ENCODE measurements around the gene INPPL1.

The INPPL1 gene

GRCh38 chr11:72254299-72254993, 29.9 kb downstream of the INPPL1 start:
- no peak overlapping the region for H3K9ac ChIP-seq (ENCODE audit: low read depth, low read length)

GRCh38 chr11:72257570-72257969, 33.0 kb downstream of the INPPL1 start:
- no peaks in the 10 kb centered on the region for H3K27me3 ChIP-seq (ENCODE audit: insufficient read depth, low read length, poor library complexity)
- H3K79me2 ChIP-seq (ENCODE audit: insufficient read depth, low read length): no peaks in the 10 kb centered on the region
- no peak overlapping the region for H3K4me2 ChIP-seq (ENCODE audit: insufficient read depth, low read length)
- no peak for TF ChIP-seq EZH2 (IDR thresholded peaks at IDR 0.05; ENCODE audit: borderline replicate concordance, low read depth, low read length, severe bottlenecking)
- no peak for TF ChIP-seq CTCF (IDR thresholded peaks at IDR 0.05; ENCODE audit: borderline replicate concordance, extremely low read depth, low read length, poor library complexity, severe bottlenecking)
- ATAC-seq (ENCODE audit: insufficient read depth, low read depth): no peak
- H3K9ac ChIP-seq (ENCODE audit: low read depth, low read length): no peak overlapping the region
- H3K27ac ChIP-seq (ENCODE audit: low read length): no peak overlapping the region
- no peak for DNase-seq
- H2AFZ ChIP-seq (ENCODE audit: low read depth, low read length): no peak overlapping the region
- H3K4me1 ChIP-seq (ENCODE audit: insufficient read depth, low read length): no peaks in the 10 kb centered on the region
- no peaks in the 10 kb centered on the region for H4K20me1 ChIP-seq (ENCODE audit: insufficient read depth, low read length)
- H3K36me3 ChIP-seq (ENCODE audit: insufficient read depth, low read length): no peaks in the 10 kb centered on the region
- H3K9me3 ChIP-seq (ENCODE audit: insufficient read depth, low read length, severe bottlenecking): no peaks in the 10 kb centered on the region
- no peak overlapping the region for H3K4me3 ChIP-seq (ENCODE audit: low read depth in 1 of 2, low read length in 2 of 2)

More at GRCh38 chr11:72254299-72254993, 29.9 kb downstream of the INPPL1 start:
- Histone ChIP-seq H2AFZ (ENCODE audit: low read depth, low read length) (no peak overlapping the region), H3K4me3 (ENCODE audit: low read depth in 1 of 2, low read length in 2 of 2) (no peak overlapping the region), H3K27me3 (ENCODE audit: insufficient read depth, low read length, poor library complexity) (peaks cover 3% of the 10 kb centered on the region), H3K4me2 (ENCODE audit: insufficient read depth, low read length) (no peak overlapping the region), H3K4me1 (ENCODE audit: insufficient read depth, low read length) (no peaks in the 10 kb centered on the region), H3K79me2 (ENCODE audit: insufficient read depth, low read length) (no peaks in the 10 kb centered on the region), H3K27ac (ENCODE audit: low read length) (no peak overlapping the region), H3K9me3 (ENCODE audit: insufficient read depth, low read length, severe bottlenecking) (no peaks in the 10 kb centered on the region), H3K36me3 (ENCODE audit: insufficient read depth, low read length) (no peaks in the 10 kb centered on the region), H4K20me1 (ENCODE audit: insufficient read depth, low read length) (no peaks in the 10 kb centered on the region; the same call in 1 of the 2 replicates)
- no peak for ATAC-seq (ENCODE audit: insufficient read depth, low read depth)
- no peak for TF ChIP-seq EZH2 (IDR thresholded peaks at IDR 0.05; ENCODE audit: borderline replicate concordance, low read depth, low read length, severe bottlenecking)
- TF ChIP-seq CTCF (IDR thresholded peaks at IDR 0.05; ENCODE audit: borderline replicate concordance, extremely low read depth, low read length, poor library complexity, severe bottlenecking): no peak
- no peak for DNase-seq

- no peak for TF ChIP-seq EZH2 (IDR thresholded peaks at IDR 0.05; ENCODE audit: borderline replicate concordance, low read depth, low read length, severe bottlenecking)
- TF ChIP-seq CTCF (IDR thresholded peaks at IDR 0.05; ENCODE audit: borderline replicate concordance, extremely low read depth, low read length, poor library complexity, severe bottlenecking): no peak
- no peak for DNase-seq
- Histone ChIP-seq H3K27me3 (ENCODE audit: insufficient read depth, low read length, poor library complexity) (no peaks in the 10 kb centered on the region), H4K20me1 (ENCODE audit: insufficient read depth, low read length) (no peaks in the 10 kb centered on the region), H3K9me3 (ENCODE audit: insufficient read depth, low read length, severe bottlenecking) (no peaks in the 10 kb centered on the region), H3K36me3 (ENCODE audit: insufficient read depth, low read length) (no peaks in the 10 kb centered on the region), H3K9ac (ENCODE audit: low read depth, low read length) (no peak overlapping the region), H3K4me2 (ENCODE audit: insufficient read depth, low read length) (no peak overlapping the region), H2AFZ (ENCODE audit: low read depth, low read length) (no peak overlapping the region), H3K79me2 (ENCODE audit: insufficient read depth, low read length) (no peaks in the 10 kb centered on the region), H3K4me1 (ENCODE audit: insufficient read depth, low read length) (no peaks in the 10 kb centered on the region), H3K4me3 (ENCODE audit: low read depth in 1 of 2, low read length in 2 of 2) (no peak overlapping the region), H3K27ac (ENCODE audit: low read length) (no peak overlapping the region)
- no peak for ATAC-seq (ENCODE audit: insufficient read depth, low read depth)
Measured at GRCh38 chr11:72259490-72259889, 34.9 kb downstream of the INPPL1 start.
